ENCODE results near the gene COL6A3. TPM values are rescaled to one million over a fixed set of nuclear protein-coding genes. Genes with fewer than 3 reads are reported as not detected.

COL6A3 gene
- total and polyA plus RNA-seq, 2 donors, result 412 to 1,173 TPM

DNA sequence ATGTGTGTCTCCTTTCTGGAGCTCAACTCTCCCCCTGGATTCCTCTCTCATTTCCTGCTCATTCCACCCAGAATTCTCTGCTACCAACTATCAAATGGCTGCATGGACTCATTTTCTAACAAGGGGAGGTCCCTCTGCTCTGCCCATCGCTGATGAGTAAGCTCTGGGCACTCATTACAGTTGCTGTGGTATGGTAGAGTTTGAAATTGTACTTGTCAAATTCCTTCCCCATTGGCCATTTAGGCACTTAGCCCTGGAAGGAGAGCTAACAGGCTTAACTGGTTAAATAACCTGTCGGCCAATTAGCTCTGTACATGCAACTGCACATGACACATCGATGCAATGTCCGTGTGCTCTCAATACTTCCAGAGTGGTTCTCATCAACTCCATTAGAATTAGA is 20.4 kb downstream of the COL6A3 start:
- no peak overlapping the region for H3K4me3 ChIP-seq (ENCODE audit: low read depth, low read length)
- WGBS, result 91% methylated on average over 4 of the region's 4 CpGs
- H3K27ac ChIP-seq (ENCODE audit: low read depth), result no peak overlapping the region
- DNase-seq (ENCODE audit: extremely low spot score), result no peak
- H3K4me1 ChIP-seq (ENCODE audit: insufficient read depth), result no peaks in the 10 kb centered on the region
- no peaks in the 10 kb centered on the region for H3K36me3 ChIP-seq (ENCODE audit: insufficient read depth)

DNA sequence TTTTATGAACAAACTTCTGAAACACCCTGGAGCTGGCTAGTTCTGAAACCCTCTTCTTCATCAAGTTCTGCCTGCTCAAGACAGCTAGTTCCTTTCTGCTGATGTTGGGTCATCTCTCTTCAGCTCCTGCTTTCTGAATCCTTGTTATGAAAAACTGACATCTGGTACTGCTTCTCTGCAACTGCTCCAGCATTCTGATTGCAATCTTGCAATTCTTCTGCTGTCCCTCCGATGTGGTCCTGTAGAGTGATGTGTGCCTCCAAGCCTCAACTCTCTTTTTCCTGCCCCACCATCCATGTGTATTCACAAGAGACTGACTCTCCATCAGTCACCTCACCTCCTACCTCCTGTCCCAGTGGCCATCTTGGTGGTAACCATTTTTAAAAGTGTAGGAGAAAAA is 21.8 kb downstream of the COL6A3 start:
- no peak overlapping the region for H3K27ac ChIP-seq (ENCODE audit: low read depth)
- WGBS, result 84% methylated on average over 1 of the region's 1 CpG
- H3K4me1 ChIP-seq (ENCODE audit: insufficient read depth), result no peaks in the 10 kb centered on the region
- no peaks in the 10 kb centered on the region for H3K36me3 ChIP-seq (ENCODE audit: insufficient read depth)
- DNase-seq (ENCODE audit: extremely low spot score), result no peak
- H3K4me3 ChIP-seq (ENCODE audit: low read depth, low read length), result no peak overlapping the region

DNA sequence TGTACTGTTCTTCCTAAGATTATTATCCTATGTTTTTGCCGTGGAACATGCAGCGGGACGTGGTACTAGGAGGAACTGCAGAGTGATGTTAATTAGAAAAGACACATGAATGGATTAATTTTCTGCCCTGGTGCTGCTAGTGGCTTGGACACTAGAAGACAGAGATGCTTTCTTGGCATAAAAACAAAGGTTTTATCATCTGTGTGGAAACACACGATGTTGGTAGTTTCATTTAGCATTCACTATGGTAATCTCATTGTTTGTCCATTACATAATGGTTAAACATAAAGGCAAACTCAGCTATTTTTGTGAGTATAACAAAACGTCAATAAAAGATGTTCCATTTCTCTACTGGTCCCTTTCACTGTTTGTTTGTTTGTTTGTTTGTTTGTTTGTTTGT is 22.8 kb downstream of the COL6A3 start:
- no peak overlapping the region for H3K4me3 ChIP-seq (ENCODE audit: low read depth, low read length)
- DNase-seq (ENCODE audit: extremely low spot score), result no peak
- H3K27ac ChIP-seq (ENCODE audit: low read depth), result peak overlapping the region; percentile 34
- no peaks in the 10 kb centered on the region for H3K4me1 ChIP-seq (ENCODE audit: insufficient read depth)
- H3K36me3 ChIP-seq (ENCODE audit: insufficient read depth), result no peaks in the 10 kb centered on the region
- WGBS, result 57% methylated on average over 5 of the region's 5 CpGs

DNA sequence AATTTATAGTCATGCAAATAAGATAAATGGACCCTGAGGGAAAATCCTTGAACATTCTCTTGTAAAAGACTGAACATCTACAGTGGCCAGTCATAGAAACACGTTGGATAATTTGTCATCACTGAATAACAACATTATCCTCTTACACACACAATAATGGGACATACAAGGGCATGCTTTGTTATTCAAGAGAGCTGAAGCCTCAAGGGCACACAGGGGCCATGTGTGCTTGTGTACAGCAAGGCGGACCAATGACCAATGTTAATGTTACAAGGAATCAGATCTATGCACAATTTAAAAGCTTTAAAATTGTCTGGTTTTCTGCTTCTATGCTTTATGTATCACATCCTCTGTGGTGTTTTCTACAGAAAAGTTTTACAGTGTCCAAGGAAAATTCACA is 23.7 kb downstream of the COL6A3 start:
- Histone ChIP-seq H3K4me3 (ENCODE audit: low read depth, low read length) (no peak overlapping the region), H3K4me1 (ENCODE audit: insufficient read depth) (no peaks in the 10 kb centered on the region), H3K27ac (ENCODE audit: low read depth) (no peak overlapping the region), H3K36me3 (ENCODE audit: insufficient read depth) (no peaks in the 10 kb centered on the region)
- WGBS, result 53% methylated on average over 2 of the region's 2 CpGs
- no peak for DNase-seq (ENCODE audit: extremely low spot score)

DNA sequence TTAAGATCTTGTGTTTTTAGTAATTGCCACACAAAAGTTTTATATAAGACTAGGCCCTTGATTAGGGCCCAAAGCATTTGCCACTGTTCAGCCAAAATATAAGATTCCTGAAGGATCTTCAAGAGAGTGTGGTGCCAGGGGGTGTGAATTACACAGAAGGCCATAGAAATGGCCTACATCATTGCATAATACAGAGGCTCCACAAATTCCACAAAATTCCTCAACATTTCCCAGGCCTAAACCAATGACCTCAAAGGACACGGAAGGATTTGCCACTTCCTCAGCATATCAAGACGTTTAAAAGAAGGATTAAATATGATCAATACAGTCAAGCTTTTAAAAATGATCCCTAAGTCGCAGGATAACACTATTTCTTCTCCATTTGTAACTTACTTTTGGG is 24.1 kb downstream of the COL6A3 start:
- WGBS, result 53% methylated on average over 3 of the region's 3 CpGs
- no peak for DNase-seq (ENCODE audit: extremely low spot score)
- Histone ChIP-seq H3K27ac (ENCODE audit: low read depth) (no peak overlapping the region), H3K4me1 (ENCODE audit: insufficient read depth) (no peaks in the 10 kb centered on the region), H3K36me3 (ENCODE audit: insufficient read depth) (no peaks in the 10 kb centered on the region), H3K4me3 (ENCODE audit: low read depth, low read length) (no peak overlapping the region)

DNA sequence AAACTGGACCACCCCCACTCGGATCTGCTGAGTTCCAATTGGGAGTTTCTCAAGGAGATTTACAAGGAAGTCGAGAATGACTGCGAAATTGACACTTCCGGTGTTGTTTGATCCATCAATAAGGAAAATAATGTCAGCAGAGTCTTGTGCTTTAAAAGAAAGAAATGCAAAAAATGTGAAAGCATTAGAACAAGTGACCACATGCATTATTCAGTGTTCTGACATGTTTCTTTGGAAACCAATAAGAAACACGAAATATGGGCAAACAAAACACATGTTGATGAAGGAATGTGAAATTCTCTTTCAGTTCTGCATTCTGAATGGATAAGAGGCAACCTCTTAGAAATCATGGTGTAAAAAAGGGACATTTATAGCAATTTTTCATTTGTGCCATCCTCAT is 25.9 kb downstream of the COL6A3 start:
- Histone ChIP-seq H3K36me3 (ENCODE audit: insufficient read depth) (no peaks in the 10 kb centered on the region), H3K27ac (ENCODE audit: low read depth) (no peak overlapping the region), H3K4me3 (ENCODE audit: low read depth, low read length) (no peak overlapping the region), H3K4me1 (ENCODE audit: insufficient read depth) (no peaks in the 10 kb centered on the region)
- no peak for DNase-seq (ENCODE audit: extremely low spot score)
- 92% methylated on average over 5 of the region's 5 CpGs for WGBS

DNA sequence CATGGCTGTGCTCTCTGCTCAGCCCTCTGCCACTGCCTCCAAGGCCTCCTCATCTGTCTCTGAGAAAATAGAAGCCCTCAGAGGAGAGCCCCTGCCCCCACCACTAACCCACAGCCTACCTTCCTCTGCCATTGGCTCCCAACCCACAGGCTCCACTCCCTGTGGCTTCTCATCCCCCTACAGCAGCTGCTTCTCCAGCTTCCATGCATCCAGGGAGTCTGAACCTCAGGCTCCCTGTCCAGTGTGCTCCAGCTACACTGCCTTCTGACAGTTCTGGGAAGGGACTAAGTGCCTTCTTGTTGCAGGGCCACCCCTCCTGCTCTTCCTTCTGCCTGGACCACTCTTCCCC is 29.3 kb downstream of the COL6A3 start:
- no peak overlapping the region for H3K27ac ChIP-seq (ENCODE audit: low read depth)
- H3K4me1 ChIP-seq (ENCODE audit: insufficient read depth), result no peaks in the 10 kb centered on the region
- DNase-seq (ENCODE audit: extremely low spot score), result no peak
- no peak overlapping the region for H3K4me3 ChIP-seq (ENCODE audit: low read depth, low read length)
- H3K36me3 ChIP-seq (ENCODE audit: insufficient read depth), result peaks cover 3% of the 10 kb centered on the region

DNA sequence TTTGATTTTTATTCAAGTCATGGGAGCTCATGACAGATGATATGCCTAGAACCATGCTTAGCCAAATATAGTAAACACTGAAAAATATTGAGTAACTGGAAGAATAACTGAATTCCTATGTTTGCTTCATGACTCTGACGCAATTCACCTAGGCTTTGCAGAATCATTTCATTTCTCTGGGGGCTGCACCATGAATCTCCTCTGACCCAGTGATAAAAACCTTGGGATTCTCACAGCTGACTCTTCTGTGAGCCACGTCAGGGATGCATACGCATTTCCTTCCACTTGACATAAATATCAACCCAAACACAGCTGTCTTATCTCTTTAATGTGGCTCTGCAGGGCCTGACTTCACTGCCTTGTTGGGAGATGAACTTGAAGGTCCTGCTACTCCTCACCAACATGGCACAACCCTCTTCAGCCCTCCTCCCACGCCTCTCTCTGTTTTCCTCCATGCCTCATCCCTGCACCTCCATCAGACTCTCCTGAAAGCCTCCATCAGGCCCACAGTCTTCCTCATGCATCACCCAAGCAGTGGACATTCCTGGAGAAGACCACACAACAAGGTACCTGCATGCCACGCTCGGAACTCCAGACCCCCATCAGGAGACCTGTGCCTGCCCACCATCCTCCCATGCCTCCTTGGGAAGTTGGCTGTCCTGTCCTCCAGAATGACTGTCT is 29.8 kb downstream of the COL6A3 start:
- WGBS, result 79% methylated on average over 6 of the region's 6 CpGs

DNA sequence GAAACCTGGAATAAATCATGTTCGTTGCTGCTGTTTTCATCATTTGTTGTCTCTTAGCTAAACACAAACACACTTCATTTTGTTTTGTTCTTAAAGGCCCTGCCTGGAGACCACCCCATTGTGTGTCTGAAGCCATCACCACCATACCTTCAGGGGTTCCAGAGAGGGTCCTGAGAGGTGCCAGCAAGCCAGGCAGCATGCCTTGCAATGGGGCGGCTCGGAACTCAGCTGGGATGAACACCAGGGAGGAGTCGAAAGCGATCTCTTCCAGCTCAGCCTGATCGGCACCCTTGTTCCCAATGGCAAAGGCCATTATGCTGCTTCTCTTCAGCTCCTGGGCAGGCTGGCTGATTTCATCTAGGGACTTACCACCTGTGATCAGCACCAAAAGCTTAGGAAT is 33.2 kb downstream of the COL6A3 start:
- no peaks in the 10 kb centered on the region for H3K4me1 ChIP-seq (ENCODE audit: insufficient read depth)
- WGBS, result 88% methylated on average over 6 of the region's 6 CpGs
- no peak overlapping the region for H3K4me3 ChIP-seq (ENCODE audit: low read depth, low read length)
- DNase-seq (ENCODE audit: extremely low spot score), result no peak
- H3K27ac ChIP-seq (ENCODE audit: low read depth), result peak overlapping the region; percentile 28
- peaks cover 3% of the 10 kb centered on the region for H3K36me3 ChIP-seq (ENCODE audit: insufficient read depth)

More for the DNA sequence above, 29.8 kb downstream of the COL6A3 start:
- Histone ChIP-seq H3K4me3 (ENCODE audit: low read depth, low read length) (no peak overlapping the region), H3K4me1 (ENCODE audit: insufficient read depth) (no peaks in the 10 kb centered on the region), H3K27ac (ENCODE audit: low read depth) (peak overlapping the region; percentile 11), H3K36me3 (ENCODE audit: insufficient read depth) (peaks cover 3% of the 10 kb centered on the region)
- DNase-seq (ENCODE audit: extremely low spot score), result no peak

DNA sequence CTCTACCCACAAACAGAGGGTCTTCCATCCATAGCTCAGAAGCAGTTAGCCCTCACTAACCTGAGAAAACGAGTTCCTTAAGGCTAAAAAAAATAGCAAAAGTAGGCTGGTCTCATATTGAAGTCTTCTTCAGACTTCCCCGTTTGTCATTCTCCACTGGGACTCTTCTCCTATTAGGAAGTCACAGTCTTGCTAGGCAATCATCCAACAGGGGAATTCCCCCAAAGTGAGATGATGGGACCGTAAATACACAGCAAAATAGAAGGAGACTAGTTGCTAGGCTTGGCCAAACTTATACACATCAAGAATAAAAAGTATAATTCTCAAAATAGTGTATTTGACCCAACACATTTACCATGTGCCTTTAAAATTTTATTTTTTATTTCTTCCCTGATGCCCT is 34.3 kb downstream of the COL6A3 start:
- Histone ChIP-seq H3K27ac (ENCODE audit: low read depth) (no peak overlapping the region), H3K4me1 (ENCODE audit: insufficient read depth) (no peaks in the 10 kb centered on the region), H3K4me3 (ENCODE audit: low read depth, low read length) (no peak overlapping the region), H3K36me3 (ENCODE audit: insufficient read depth) (peaks cover 3% of the 10 kb centered on the region)
- no peak for DNase-seq (ENCODE audit: extremely low spot score)
- WGBS, result 69% methylated on average over 3 of the region's 3 CpGs

DNA sequence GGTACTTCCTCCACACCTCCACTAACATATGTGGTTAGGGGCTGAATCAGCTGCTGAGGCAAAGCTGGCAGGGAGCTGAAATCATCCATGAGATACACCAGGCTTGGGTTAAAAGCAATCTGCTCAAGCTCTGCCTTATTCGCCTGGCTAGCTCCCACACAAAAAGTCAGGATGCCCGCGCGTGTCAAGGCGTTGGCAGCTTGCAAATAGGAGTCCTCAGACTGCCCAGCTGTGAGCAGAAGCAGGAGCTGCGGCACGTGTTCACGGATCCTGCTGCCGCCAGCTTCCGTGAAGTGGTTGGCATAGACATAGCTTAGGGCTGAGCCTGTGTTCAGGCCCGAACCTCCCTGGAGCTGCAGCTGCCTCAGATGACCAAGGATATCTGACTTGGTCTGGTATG is 35.3 kb downstream of the COL6A3 start:
- Histone ChIP-seq H3K4me1 (ENCODE audit: insufficient read depth) (no peaks in the 10 kb centered on the region), H3K27ac (ENCODE audit: low read depth) (no peak overlapping the region), H3K36me3 (ENCODE audit: insufficient read depth) (peaks cover 3% of the 10 kb centered on the region), H3K4me3 (ENCODE audit: low read depth, low read length) (no peak overlapping the region)
- DNase-seq (ENCODE audit: extremely low spot score), result no peak
- WGBS, result 92% methylated on average over 11 of the region's 11 CpGs

DNA sequence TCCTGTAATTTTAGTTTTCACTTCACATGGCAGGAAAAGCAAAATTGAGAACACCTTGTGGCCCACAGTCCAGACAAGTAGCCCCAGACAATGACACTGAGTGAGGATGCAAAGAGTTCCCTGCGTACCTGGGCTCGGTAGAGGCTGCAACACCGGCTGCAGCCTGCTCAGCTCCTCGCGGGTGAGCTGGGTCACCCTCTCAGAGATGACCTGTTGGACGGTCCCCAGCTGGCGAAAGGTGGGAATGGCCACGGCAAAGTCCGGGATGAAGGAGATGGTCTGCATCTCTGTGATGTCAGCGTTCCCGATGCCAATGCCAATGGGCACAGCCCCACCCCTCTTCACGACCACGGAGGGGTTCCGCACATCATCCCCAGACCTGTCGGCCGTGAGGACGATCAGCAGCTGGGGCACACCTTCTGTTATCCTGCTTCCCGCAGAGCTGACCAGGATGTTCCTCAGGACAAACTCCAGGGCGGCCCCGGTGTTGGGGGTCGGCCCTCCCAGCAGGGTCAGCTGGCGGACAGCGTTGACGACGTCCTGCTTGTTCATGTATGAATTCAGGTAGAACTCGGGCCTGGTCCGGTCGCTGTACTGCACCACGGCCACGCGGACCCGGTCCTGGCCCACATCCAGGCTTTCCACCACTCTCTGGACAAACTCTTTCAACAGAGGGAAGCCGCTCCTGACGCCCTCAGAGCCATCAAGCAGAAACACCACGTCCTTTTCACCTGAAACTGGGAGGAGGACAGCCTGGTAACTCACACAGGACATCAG is 39.5 kb downstream of the COL6A3 start:
- 89% methylated on average over 35 of the region's 35 CpGs for WGBS
- Histone ChIP-seq H3K36me3 (ENCODE audit: insufficient read depth) (peaks cover 2% of the 10 kb centered on the region), H3K4me3 (ENCODE audit: low read depth, low read length) (no peak overlapping the region), H3K27ac (ENCODE audit: low read depth) (peak overlapping the region; percentile 43), H3K4me1 (ENCODE audit: insufficient read depth) (no peaks in the 10 kb centered on the region)
- DNase-seq (ENCODE audit: extremely low spot score), result no peak

DNA sequence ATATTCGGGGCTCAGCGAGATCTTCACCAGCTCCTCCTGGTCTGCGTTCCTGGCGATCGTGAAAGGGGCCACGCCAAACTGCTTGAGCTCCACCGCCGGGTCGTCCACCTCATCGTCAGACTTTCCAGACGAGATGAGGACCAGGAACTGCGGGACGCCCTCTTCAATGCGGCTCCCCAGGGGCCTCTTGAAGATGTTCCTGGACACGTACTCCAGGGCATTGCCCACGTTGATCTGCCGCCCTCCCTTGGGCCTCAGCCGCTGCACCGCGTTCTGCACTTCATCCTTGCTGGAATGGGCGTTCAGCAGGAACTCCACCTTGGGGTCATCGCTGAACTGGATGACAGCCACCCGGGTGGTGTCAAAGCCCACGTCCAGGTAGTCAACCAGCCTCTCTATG is 42.1 kb downstream of the COL6A3 start:
- Histone ChIP-seq H3K4me1 (ENCODE audit: insufficient read depth) (no peaks in the 10 kb centered on the region), H3K27ac (ENCODE audit: low read depth) (no peak overlapping the region), H3K4me3 (ENCODE audit: low read depth, low read length) (no peak overlapping the region), H3K36me3 (ENCODE audit: insufficient read depth) (peaks cover 2% of the 10 kb centered on the region)
- 92% methylated on average over 24 of the region's 24 CpGs for WGBS
- no peak for DNase-seq (ENCODE audit: extremely low spot score)

DNA sequence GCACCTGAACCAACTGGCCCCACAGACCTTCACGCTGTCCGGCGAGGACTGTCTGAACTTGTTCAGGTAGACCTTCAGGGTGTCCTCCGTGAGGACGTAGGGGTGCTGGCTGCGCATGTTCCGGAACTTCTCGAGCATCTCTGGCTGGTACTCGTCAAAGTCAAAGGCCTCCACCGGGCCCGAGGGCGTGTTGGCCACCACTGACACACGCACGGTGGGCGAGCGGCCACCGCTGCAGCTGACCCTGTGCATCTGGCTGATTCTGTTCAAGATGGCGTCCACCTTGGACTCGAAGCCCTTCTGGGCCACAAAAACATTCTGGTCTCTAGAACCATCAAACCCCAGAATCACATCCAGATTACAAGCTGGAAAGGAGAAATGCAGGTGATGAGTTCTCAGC is 48.3 kb downstream of the COL6A3 start:
- Histone ChIP-seq H3K27ac (ENCODE audit: low read depth) (peak overlapping the region; percentile 44), H3K4me1 (ENCODE audit: insufficient read depth) (no peaks in the 10 kb centered on the region), H3K36me3 (ENCODE audit: insufficient read depth) (peaks cover 2% of the 10 kb centered on the region), H3K4me3 (ENCODE audit: low read depth, low read length) (no peak overlapping the region)
- DNase-seq (ENCODE audit: extremely low spot score), result no peak
- WGBS, result 89% methylated on average over 19 of the region's 19 CpGs

Data from urinary bladder (tissue), 4 donors.